GM12891 (cell line): Measurements from ENCODE around the gene PARVG.

Experiments used
- DNase-seq: peaks from one replicate; pipeline ENCODE4 v3.0.0; 2011; ENCODE audit warnings: low spot score; ENCODE audit not compliant: insufficient read length
- FAIRE-seq: peaks from 2 replicates; lab custom pipeline; 2011; peaks lifted over from hg19 to GRCh38; lab: Jason Lieb, UNC
- PAX5 ChIP-seq: IDR thresholded peaks from 2 replicates; pipeline ENCODE4 v1.6.1; 2011; ENCODE audit warnings: low read length, moderate library complexity, mild to moderate bottlenecking; ENCODE audit not compliant: insufficient read depth, severe bottlenecking
- POLR2A ChIP-seq: IDR thresholded peaks from 2 replicates; pipeline ENCODE4 v1.6.1; 2011; ENCODE audit warnings: low read depth, low read length, control low read depth
- POLR2AphosphoS5 ChIP-seq: IDR thresholded peaks from 2 replicates; pipeline ENCODE4 v1.6.1; 2011; ENCODE audit warnings: low read depth, low read length, control low read depth
- POU2F2 ChIP-seq: IDR thresholded peaks from 2 replicates; pipeline ENCODE4 v1.6.1; 2011; ENCODE audit warnings: low read depth, mild to moderate bottlenecking, control low read depth, low read length, moderate library complexity
- SPI1 ChIP-seq: IDR thresholded peaks from 2 replicates; pipeline ENCODE4 v1.6.1; 2011; ENCODE audit warnings: low read depth, low read length, control low read depth
- TAF1 ChIP-seq: IDR thresholded peaks from 2 replicates; pipeline ENCODE4 v1.6.1; 2011; ENCODE audit warnings: low read depth, low read length, control low read depth

PARVG gene

DNA sequence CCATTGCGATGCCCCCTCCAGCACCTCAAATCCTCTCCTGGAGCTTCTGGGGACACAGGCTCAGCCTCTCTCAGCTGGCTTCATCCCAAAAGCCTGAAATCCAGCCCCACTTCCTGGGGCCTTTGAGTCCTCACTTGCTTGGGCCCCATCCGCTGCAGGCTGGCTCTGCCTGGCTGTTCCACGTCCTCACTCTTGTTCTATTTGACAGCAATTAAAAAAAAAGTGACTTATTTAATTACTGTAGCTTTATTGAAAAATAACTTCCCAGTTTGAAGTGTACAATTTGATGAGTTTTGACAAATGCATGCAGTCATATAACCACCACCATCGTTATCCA is 27.2 kb downstream of the PARVG start:
- FAIRE-seq, result peak; percentile 5

DNA sequence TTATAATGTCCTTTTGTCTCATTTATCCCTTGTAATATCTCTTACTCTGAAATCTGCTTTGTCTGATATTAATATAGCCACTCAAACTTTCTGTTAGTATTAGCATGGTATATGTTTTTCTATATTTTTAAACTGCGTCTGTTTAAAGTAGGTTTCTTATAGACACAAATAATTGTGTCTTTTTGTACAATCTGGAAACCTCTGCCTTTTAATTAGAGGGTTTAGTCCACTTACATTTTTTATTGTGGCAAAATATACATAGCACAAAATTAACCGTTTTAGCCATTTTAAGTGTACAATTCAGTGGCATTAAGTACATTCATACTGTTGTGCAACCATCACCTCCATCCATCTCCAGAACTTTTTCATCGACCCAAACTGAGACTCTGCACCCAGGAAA is 28.6 kb downstream of the PARVG start:
- DNase-seq (no peak), FAIRE-seq (no peak)

More for the DNA sequence above, 27.2 kb downstream of the PARVG start:
- no peak for DNase-seq
- TF ChIP-seq POU2F2 (no peak), SPI1 (no peak), POLR2AphosphoS5 (no peak), PAX5 (no peak), POLR2A (no peak), TAF1 (no peak)

DNA sequence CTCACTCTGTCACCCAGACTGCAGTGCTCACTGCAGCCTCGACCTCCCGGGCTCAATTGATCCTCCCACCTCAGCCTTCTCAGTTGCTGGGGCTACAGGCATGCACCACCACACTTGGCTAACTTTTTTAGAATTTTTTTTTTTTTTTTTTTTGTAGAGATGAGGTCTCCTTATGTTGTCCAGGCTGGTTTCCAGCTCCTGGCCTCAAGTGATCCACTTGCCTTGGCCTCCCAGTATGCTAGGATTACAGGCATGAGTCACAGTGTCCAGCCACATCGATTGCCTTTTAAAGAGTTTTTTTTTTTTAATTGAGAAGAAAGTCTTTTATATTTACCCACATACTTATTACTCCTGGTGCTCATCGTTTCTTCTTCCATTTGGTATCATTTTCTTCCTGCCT is 30.0 kb downstream of the PARVG start:
- no peak for FAIRE-seq
- TF ChIP-seq TAF1, result no peak
- no peak for TF ChIP-seq PAX5
- TF ChIP-seq POLR2A, result no peak
- TF ChIP-seq POLR2AphosphoS5, result no peak
- no peak for TF ChIP-seq POU2F2
- DNase-seq, result no peak

More for the DNA sequence above, 28.6 kb downstream of the PARVG start:
- TF ChIP-seq POLR2AphosphoS5 (no peak), PAX5 (no peak), SPI1 (no peak), POU2F2 (no peak), TAF1 (no peak), POLR2A (no peak)

DNA sequence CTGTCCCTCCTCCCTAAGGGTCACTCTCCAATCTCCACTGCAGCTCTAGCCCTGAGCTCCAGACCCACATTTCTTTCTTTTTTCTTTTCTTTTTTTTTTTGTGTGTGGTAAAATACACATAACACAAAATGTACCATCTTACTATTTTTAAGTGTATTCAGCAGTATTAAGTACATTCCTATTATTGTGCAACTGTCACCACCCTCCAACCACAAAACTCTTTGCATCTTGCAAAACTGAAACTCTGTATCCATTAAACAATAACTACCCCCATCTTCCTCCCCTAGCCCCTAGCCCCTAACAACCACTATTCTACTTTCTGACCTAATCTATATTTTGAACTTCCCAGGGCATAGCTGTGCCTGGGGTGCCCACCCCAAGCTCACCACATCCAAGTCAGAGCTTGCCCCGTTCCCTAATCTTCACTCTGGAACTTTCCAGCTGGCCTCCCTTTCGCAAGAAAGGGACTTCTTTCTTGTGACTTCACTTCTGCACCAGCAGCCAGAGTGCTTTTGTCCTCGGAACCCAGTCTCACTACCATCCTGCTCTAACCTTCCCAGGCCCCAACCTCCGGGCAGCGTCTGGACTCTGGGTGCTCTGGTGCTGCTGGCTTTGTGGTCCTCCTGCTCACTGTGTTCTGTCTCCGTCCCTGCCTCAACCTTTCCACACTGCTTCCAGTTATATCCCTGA is 30.7 kb downstream of the PARVG start:
- TF ChIP-seq POLR2A (no peak), POLR2AphosphoS5 (no peak), PAX5 (no peak), POU2F2 (no peak), SPI1 (no peak), TAF1 (no peak)
- FAIRE-seq (no peak), DNase-seq (no peak)

DNA sequence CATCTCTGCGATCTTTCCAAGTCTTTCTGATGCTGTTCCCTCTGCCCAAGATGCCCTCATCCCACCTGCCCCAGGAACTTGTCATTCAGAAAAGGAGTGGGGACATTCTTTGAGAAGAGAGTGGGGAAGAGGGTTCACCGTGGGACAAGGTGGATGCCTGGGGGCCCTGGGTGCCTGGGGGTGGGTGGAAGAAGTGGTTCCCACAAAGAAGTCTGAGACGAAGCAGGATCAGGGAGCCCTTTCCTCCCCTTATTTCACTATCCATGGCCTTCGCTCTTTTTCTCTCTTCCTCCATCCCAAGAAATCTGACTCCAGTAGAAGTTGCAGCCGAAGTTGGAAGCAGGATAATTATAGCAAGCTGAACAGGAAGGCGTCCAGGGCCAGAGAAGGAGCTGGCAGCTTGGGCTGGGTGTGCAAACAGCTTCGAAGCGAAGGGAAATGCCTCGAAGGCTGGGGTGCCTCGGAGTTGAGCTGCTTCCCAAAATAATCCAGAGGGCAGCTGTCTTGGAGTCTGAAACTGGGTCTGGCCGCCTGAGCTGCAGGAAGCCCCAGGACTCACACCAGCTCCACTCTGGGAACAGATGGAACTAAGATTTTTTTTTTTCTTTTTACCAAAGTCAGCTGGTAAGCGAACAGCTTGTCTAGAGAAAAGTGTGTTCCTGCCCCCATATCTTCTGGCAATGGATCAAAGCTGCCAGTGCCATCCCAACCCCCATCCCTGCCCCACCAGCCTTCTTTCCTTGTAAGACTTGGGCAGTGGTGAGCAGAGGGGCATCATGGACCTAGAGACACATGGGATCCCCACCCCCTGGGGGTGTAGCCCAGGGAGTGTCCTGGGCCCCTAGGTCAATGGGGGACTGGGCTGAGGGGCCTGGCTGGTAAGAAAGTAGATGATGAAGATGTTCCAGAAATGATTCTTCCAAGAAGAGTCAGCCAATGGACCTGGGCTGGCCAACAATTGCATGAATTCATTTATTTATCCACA is 31.5 kb downstream of the PARVG start:
- DNase-seq (no peak), FAIRE-seq (no peak)
- TF ChIP-seq POLR2A (no peak), POLR2AphosphoS5 (no peak)

DNA sequence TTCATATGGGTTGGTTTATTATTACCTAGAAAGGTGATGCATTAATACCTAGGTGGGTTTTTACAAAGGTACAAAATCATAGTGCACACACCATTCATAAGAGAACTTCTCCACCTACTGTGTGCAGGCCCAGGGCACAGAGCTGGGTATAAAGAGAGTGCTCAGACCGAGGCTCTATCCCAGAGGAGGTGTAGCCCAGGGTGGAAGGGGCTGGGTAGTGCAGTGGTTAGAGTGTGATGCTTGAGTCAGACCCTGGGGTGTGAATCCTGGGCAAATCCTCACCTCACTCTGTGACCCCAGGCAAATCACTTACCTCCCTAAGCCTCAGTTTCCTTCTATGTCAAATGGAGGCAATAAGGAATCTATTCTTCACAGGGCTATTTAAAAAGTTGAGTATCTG is 32.2 kb downstream of the PARVG start:
- FAIRE-seq (no peak), DNase-seq (no peak)
- TF ChIP-seq SPI1, result no peak
- TF ChIP-seq POLR2A, result no peak
- TF ChIP-seq POU2F2, result no peak
- TF ChIP-seq POLR2AphosphoS5, result no peak
- TF ChIP-seq TAF1, result no peak

DNA sequence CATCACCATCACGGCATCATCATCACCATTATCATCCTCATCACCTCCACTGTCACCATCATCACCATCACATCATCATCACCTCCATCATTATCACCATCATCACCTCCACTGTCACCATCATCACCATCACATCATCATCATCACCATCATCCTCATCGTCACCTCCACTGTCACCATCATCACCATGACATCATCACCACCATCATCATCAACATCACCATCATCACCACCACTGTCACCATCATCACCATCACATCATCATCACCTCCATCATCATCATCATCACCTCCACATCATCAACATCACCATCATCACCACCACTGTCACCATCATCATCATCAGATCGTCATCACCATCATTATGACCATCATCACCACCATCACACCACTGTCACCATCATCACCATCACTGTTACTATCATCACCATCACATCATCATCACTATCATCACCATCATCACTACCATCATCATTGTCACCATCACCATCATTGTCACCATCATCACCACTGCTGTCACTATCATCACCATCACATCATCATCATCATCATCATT is 32.8 kb downstream of the PARVG start:
- FAIRE-seq (peak; percentile 85), DNase-seq (no peak)
- no peak for TF ChIP-seq SPI1
- no peak for TF ChIP-seq POLR2AphosphoS5
- TF ChIP-seq PAX5, result no peak
- TF ChIP-seq TAF1, result no peak
- TF ChIP-seq POU2F2, result no peak
- no peak for TF ChIP-seq POLR2A

DNA sequence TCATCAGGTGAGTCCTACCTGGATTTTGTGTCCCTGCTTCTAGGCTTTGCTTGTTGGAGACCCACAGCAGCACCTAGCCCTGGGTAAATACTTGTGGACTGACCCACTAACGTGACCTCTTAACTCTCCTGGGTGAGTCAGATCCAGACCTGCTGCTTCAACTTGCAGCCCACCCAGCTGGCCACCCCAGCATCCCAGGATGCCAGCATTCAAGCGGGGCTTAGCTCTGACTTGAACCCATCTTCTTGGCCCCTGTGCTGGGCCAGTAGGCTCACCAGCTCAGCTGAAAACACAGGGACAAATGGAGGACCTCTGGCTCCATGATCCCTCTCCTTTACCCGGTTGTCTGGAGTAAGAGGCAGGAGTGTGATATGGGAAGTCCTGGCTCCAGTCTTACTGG is 33.5 kb downstream of the PARVG start:
- TF ChIP-seq TAF1 (no peak), POLR2AphosphoS5 (no peak), PAX5 (no peak), POU2F2 (no peak), SPI1 (no peak), POLR2A (no peak)
- no peak for DNase-seq
- FAIRE-seq, result no peak

DNA sequence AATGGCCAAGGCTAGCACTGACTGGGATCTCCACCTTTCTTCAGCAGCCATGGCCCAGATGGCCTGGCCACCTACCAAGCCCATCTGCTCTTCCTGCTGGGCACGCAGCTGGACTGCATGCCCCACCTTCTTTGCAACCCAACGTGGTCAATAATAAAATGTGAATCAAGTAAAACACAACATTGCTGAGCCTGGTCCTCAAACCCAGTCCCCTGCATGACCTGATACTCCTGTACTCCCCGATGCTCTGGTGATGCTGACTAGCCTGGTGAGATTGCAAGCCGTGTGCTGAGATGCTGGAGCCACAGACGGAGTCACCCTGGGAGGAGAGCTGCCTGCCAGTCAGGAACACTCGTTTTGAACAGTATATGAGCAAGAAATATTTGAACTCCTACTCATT is 34.0 kb downstream of the PARVG start:
- TF ChIP-seq TAF1, result no peak
- no peak for TF ChIP-seq POLR2A
- TF ChIP-seq SPI1, result no peak
- TF ChIP-seq PAX5, result no peak
- no peak for TF ChIP-seq POU2F2
- no peak for TF ChIP-seq POLR2AphosphoS5
- DNase-seq, result no peak
- no peak for FAIRE-seq

DNA sequence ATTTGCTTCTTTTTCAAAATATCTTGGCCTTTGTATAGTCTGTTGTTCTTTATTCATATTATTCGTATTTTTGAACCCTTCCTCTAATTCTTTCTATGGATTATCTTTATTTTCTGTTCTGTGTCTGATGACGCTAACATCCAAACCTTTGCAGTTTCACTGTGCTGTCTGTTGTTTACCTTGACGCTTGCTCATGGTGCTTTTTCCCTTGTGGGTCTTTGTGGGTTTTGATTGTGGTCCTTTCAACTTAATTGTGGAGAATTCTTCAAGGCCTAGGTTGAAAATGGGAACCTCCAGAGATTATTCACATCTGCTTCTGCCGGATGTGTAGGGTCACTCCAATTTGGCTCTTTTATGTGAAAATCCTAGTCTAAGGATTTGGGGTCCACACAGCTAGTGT is 34.6 kb downstream of the PARVG start:
- FAIRE-seq (no peak), DNase-seq (no peak)
- TF ChIP-seq SPI1, result no peak
- no peak for TF ChIP-seq POLR2AphosphoS5
- no peak for TF ChIP-seq TAF1
- no peak for TF ChIP-seq POU2F2
- TF ChIP-seq PAX5, result no peak
- no peak for TF ChIP-seq POLR2A
